ENCODE results near the gene ABCA9.

DNA sequence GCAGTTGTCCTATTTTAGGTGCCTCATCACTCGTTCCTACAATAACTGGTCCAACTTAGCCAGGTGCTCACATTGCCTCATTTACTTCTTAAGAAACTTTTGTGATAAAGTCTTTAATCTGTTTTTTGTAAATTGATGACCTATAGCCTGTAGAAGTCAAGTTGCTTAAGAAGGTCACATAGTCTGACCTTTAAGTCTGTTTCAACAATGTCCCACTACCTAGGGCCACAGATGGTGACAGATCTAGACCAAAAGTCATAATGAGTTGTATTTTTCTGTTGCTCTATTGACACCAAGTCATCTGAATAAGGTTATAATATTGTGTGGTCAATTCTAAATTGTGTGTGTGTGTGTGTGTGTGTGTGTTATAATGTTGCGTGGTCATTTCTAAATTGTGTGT, 45.1 kb downstream of the ABCA9 start:
- TF ChIP-seq, protein P1, sequence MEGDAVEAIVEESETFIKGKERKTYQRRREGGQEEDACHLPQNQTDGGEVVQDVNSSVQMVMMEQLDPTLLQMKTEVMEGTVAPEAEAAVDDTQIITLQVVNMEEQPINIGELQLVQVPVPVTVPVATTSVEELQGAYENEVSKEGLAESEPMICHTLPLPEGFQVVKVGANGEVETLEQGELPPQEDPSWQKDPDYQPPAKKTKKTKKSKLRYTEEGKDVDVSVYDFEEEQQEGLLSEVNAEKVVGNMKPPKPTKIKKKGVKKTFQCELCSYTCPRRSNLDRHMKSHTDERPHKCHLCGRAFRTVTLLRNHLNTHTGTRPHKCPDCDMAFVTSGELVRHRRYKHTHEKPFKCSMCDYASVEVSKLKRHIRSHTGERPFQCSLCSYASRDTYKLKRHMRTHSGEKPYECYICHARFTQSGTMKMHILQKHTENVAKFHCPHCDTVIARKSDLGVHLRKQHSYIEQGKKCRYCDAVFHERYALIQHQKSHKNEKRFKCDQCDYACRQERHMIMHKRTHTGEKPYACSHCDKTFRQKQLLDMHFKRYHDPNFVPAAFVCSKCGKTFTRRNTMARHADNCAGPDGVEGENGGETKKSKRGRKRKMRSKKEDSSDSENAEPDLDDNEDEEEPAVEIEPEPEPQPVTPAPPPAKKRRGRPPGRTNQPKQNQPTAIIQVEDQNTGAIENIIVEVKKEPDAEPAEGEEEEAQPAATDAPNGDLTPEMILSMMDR (IDR thresholded peaks at IDR 0.05; ENCODE audit: borderline replicate concordance, extremely low read depth, low read length, poor library complexity, severe bottlenecking) = no peak
- TF ChIP-seq EZH2 (IDR thresholded peaks at IDR 0.05; ENCODE audit: borderline replicate concordance, low read depth, low read length, severe bottlenecking) = no peak

All from DND-41 (cell line).